GM18870 (cell line): Measurements from ENCODE around the gene SHISA5.
A peak's percentile ranks its signal among the peaks of the same experiment; 100 is the strongest.
"Not testable (repeated sequence)": the region's sequence is repeated elsewhere in the genome, so short reads cannot be mapped to it uniquely, and the experiment has no call there.

Experiments
- ATAC-seq: cut with Tn5 transposase; IDR thresholded peaks from one replicate; pipeline ENCODE4 v1.9.1; 2021; ENCODE audit warnings: moderate library complexity; ENCODE audit not compliant: unreplicated experiment

SHISA5 gene

DNA sequence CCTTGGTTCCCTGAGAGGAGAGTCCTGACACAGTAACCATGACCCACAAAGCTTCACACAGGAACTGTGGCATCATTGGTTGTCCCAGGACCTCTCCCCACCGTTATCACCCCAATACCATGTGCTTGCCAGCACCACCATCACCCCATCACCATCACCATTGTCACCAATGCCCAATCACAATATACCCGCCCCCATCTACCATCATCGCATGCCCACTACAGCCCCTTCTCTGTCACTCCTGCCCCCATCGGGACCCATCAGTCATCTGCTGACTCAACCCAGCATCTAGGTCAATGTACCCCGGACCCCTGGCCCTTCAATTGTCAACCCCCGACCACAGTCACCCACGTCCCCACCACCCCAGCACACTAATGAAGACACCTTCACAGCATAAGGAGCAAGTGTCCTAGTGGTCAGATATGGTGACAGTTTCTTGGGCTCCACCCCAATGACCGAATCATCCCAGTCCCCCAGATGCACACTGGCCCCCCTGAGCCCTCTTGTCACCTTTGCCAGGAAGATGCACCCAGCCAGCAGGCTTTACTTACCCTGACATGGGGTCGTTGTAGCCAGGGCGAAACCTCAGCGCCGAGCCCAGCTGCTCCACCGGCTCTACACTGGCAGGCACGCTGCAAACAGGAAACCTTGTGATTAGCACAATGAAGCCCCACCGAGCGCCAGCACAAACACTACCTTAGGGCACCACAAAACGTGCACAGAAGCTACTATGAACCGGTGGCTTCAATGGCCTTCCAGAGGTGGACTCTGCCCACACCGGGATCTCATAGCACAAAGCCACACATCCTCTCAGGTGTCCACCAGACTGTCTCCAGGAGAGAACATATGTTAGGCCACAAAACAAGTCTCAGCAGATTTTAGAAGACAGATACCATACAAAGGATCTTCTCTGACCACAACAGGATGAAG, 25.1 kb downstream of the SHISA5 start:
- ATAC-seq: no peak

GRCh38 chr3:48477959-48478520, 25.9 kb downstream of the SHISA5 start:
- no peak for ATAC-seq

GRCh38 chr3:48476426-48477053, 27.4 kb downstream of the SHISA5 start:
- ATAC-seq: no peak

GRCh38 chr3:48475188-48475587, 28.8 kb downstream of the SHISA5 start:
- ATAC-seq: no peak

DNA sequence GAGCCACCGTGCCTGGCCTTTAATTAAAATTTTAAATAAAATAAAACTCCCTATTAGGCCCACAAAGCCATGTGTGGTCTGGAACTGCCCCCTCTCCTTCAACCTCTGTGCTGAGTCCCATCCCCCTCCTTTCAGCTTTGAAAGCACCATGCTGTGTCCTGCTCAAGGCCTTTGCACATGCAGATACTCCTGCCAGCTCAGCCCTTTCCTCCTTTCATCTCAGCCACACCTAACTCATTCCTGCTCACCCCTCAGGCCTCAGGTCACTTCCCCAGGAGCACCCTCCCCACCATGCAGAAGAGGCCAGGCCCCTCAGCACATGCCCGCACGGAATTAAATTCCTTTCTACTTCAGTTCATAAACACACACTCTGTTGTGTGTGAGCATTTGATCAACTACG, 29.4 kb downstream of the SHISA5 start:
- ATAC-seq: no peak

GRCh38 chr3:48474031-48474430, 29.9 kb downstream of the SHISA5 start:
- ATAC-seq: not testable (repeated sequence)

DNA sequence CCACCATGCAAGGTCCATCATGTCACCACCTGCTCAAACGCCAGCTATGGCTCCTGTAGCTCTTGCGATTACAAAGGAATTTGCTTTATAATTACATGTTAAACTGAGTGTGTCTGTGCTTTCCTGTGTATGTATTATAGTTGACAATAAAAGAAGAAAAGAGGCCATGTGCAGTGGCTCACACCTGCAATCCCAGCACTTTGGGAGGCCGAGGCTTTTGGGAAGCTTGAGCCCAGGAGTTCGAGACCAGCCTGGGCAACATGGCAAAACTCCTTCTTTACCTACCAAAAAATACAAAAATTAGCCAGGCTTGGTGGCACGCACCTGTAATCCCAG, 30.4 kb downstream of the SHISA5 start:
- no peak for ATAC-seq

- ATAC-seq: peak; percentile 77
Measured at GRCh38 chr3:48472923-48473616, 30.9 kb downstream of the SHISA5 start.

DNA sequence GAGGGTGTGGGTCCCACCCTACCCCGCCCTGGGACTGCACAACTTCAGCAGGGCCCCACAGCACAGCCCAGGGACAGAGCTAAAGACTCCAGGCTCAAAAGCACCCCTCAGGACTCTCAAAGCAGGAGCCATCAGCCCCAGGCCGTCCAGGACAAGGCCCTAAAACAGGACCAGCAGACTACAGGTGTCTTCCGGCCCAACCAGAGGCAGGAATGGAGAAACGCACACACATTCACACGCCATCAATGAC, 31.4 kb downstream of the SHISA5 start:
- ATAC-seq: no peak

- ATAC-seq: no peak
Measured at GRCh38 chr3:48470286-48470685, 33.7 kb downstream of the SHISA5 start.

GRCh38 chr3:48469046-48469915, 34.7 kb downstream of the SHISA5 start:
- ATAC-seq: no peak

GRCh38 chr3:48468329-48468731, 35.6 kb downstream of the SHISA5 start:
- no peak for ATAC-seq

- no peak for ATAC-seq
Measured at GRCh38 chr3:48467473-48468267, 36.3 kb downstream of the SHISA5 start.

GRCh38 chr3:48467110-48467454, 36.9 kb downstream of the SHISA5 start:
- no peak for ATAC-seq

DNA sequence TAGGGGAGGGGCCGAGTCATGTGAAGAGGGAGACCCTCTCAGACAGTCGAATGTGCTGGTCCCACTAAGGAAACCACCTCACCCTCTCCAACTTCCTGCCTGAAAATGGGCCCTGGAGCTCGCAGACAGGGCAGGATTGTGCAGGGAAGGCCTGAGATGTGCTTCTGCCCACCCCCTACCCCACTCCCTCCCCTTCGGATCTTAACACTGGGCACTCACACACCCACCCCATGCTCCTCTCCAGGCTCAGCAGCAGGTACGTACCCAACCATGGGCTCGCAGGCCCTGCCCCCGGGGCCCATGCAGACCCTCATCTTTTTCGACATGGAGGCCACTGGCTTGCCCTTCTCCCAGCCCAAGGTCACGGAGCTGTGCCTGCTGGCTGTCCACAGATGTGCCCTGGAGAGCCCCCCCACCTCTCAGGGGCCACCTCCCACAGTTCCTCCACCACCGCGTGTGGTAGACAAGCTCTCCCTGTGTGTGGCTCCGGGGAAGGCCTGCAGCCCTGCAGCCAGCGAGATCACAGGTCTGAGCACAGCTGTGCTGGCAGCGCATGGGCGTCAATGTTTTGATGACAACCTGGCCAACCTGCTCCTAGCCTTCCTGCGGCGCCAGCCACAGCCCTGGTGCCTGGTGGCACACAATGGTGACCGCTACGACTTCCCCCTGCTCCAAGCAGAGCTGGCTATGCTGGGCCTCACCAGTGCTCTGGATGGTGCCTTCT, 37.4 kb downstream of the SHISA5 start:
- ATAC-seq: peak; percentile 18

- ATAC-seq: peak; percentile 44
Measured at GRCh38 chr3:48465531-48466378, 38.2 kb downstream of the SHISA5 start.

DNA sequence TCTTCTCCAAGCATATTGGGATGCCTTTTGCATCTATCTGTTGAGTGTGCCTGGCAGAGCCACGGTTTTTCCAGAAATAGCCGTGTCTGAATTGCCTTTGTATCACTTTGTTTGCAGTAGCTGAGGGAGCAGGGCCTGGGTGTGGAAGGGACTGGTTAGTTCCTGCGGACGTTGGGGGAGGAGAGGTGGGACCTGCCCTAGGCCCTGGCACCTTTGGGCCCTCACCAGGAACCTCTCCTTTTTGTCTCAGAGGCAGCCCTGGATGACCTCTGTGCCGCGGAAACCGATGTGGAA, 38.8 kb downstream of the SHISA5 start:
- no peak for ATAC-seq

DNA sequence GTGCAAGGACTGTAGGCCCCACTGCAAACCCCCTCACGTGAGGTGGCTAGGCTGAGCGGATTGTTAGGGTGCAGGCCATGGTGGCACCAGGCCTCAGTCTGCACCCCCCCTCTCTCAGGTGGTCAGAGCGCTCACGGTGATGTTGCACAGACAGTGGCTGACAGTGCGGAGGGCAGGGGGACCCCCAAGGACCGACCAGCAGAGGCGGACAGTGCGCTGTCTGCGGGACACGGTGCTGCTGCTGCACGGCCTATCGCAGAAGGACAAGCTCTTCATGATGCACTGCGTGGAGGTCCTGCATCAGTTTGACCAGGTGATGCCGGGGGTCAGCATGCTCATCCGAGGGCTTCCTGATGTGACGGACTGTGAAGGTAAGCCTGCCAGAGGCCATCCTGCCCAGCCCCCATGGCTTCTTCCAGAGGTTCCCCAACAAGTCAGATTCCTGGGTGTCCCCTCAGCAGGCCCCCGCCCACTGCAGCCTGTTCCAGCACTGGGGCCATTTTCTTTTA, 39.2 kb downstream of the SHISA5 start:
- ATAC-seq: no peak

GRCh38 chr3:48463703-48464102, 40.3 kb downstream of the SHISA5 start:
- ATAC-seq: no peak
